ENCODE results near the gene KLHDC7A.

DNA sequence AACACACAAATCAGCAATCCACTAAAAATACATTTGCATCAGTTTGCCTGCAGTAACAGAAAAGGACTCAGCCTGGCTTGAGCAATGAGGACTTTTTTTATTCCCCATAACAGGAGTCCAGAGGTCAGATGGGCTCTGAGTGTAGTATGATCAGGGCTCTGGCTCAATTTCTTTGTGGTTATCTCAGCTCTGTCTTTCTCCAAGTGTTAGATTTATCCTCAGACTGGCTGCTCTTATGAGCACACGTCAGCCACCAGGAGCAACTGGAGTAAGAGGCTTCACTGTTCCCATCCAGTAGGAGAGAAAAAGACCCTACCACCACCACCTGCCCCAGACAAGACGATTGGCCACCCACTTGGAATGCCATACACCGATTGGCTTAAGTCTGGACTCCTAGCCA is 36.2 kb upstream of the KLHDC7A start:
- TF ChIP-seq POLR2A (IDR thresholded peaks at IDR 0.05): no peak
- TF ChIP-seq, protein P1, sequence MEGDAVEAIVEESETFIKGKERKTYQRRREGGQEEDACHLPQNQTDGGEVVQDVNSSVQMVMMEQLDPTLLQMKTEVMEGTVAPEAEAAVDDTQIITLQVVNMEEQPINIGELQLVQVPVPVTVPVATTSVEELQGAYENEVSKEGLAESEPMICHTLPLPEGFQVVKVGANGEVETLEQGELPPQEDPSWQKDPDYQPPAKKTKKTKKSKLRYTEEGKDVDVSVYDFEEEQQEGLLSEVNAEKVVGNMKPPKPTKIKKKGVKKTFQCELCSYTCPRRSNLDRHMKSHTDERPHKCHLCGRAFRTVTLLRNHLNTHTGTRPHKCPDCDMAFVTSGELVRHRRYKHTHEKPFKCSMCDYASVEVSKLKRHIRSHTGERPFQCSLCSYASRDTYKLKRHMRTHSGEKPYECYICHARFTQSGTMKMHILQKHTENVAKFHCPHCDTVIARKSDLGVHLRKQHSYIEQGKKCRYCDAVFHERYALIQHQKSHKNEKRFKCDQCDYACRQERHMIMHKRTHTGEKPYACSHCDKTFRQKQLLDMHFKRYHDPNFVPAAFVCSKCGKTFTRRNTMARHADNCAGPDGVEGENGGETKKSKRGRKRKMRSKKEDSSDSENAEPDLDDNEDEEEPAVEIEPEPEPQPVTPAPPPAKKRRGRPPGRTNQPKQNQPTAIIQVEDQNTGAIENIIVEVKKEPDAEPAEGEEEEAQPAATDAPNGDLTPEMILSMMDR (IDR thresholded peaks at IDR 0.05): no peak
- no peak for TF ChIP-seq POLR2AphosphoS5 (IDR thresholded peaks at IDR 0.05)
